Metanephros (tissue), 2 donors: ENCODE data around the gene PCBP1. TPM values are rescaled to one million over a fixed set of nuclear protein-coding genes. Genes with fewer than 3 reads are reported as not detected.

Source experiments
- small RNA-seq: library from RNA; depleted of rRNA; stranded (forward); fragments of <200 nt; gene quantifications from one replicate; pipeline ENCODE3, GENCODE V24; 2014; ENCODE audit warnings: low replicate concordance
- total RNA-seq: library from RNA; depleted of rRNA; stranded (reverse); fragments of >200 nt; gene quantifications from one replicate; pipeline ENCODE4 v1.2.3, GENCODE V29; 2014

Gene PCBP1
- total RNA-seq: 138 TPM

DNA sequence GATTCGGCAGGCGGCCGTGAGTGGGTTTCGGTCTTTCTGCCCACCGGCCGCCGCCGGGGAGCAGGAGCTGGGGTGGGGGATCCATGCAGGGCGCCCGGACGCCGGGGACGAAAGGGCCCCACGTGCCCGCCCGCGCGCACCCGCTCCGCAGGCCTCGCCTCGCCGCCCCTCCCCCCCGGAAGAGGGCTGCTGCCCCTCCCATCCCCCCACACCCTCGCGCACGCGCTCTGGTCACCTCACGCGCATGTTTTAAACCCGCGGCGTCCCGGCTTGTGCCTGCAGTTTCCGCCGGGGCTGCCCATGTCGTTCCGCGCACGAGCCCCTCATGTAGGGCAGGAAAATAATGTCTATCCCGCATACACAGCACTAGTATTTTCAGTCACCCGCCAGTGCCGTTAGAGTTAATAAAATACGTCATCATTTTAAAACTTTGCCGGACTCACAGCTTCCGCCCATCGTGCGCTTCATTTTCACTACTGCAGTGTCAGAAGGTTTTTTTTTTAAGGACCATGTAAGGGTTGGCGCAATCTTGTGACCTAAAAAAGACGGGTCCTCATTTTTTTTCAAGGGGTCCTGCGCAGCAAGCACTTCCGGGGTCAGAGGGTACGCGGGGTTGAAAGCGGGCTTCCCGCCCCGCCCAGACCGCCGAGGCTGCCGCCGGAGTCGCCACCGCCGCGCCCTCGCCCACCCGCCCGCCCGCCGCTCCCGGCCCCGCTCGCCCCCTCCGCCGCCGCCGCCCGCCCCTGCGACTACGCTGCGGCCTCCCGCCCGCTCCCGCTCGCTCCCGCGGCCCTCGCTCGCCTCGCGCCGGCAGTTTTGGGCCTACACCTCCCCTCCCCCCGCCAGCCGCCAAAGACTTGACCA, at the start of gene PCBP1:
TSS of gene PCBP1 (plus strand) at position 640 of the 864 bp plus-strand sequence. CDS start 267 bp downstream, outside the sequence.

Small RNAs within 50 kb of the gene (small RNA-seq; reads per million reads assigned to genes)
- gene RN7SL470P: not detected

Other genes starting within 250 kb of the PCBP1 start
- gene SNRNP27, start 193.5 kb upstream of the PCBP1 start, total RNA-seq: 30.4 TPM
- 22.3 TPM for gene MXD1, start 172.4 kb upstream of the PCBP1 start, total RNA-seq
- gene ASPRV1, start 125.8 kb upstream of the PCBP1 start, total RNA-seq: 3.4 TPM
- 18.7 TPM for gene C2orf42, start 103.5 kb downstream of the PCBP1 start, total RNA-seq
- gene TIA1, start 161.2 kb downstream of the PCBP1 start, total RNA-seq: 358 TPM
- gene PCYOX1, start 170.7 kb downstream of the PCBP1 start, total RNA-seq: 52.4 TPM
- 47.0 TPM for gene SNRPG, start 206.3 kb downstream of the PCBP1 start, total RNA-seq
- 26.0 TPM for gene FAM136A, start 214.6 kb downstream of the PCBP1 start, total RNA-seq